ENCODE measurements around the gene MYOG. TPM values are rescaled to one million over a fixed set of nuclear protein-coding genes. Genes with fewer than 3 reads are reported as not detected.

The MYOG gene
- total and polyA plus RNA-seq, 2 of the 4 experiments (the other 2 are of a cell fraction) = not detected

GRCh38 chr1:203054184-203054583, 31.6 kb downstream of the MYOG start:
- Histone ChIP-seq H2AK5ac (ENCODE audit: low read depth, low read length) (no peak overlapping the region), H4K20me1 (ENCODE audit: insufficient read depth, low read length) (no peaks in the 10 kb centered on the region), H2BK15ac (ENCODE audit: low read depth, low read length) (no peak overlapping the region), H3K79me1 (ENCODE audit: low read depth in 1 of 2, low read length in 2 of 2) (no peaks in the 10 kb centered on the region), H3K4me2 (ENCODE audit: low read depth, low read length) (no peak overlapping the region), H3K4ac (ENCODE audit: low read depth, low read length) (no peak overlapping the region), H3K56ac (ENCODE audit: extremely low read depth, insufficient read depth, low read length) (no peak overlapping the region), H2BK5ac (ENCODE audit: low read depth, low read length, poor library complexity, severe bottlenecking) (no peak overlapping the region), H3K36me3 (ENCODE audit: control insufficient read depth, insufficient read depth, low read length) (peaks cover 19% of the 10 kb centered on the region), H3K27ac (ENCODE audit: insufficient read depth, low read length) (no peak overlapping the region), H4K5ac (ENCODE audit: low read depth, low read length) (no peak overlapping the region), H2AFZ (replicated peaks; ENCODE audit: low read length, poor library complexity) (no peak overlapping the region), H3K27me3 (ENCODE audit: control insufficient read depth, insufficient read depth, low read length) (peaks cover 3% of the 10 kb centered on the region; the same call in 1 of the 2 replicates), H4K8ac (ENCODE audit: low read depth in 2 of 2, low read length in 2 of 2) (no peak overlapping the region), H3K9ac (ENCODE audit: low read depth, low read length) (no peak overlapping the region), H3K4me1 (ENCODE audit: control insufficient read depth, insufficient read depth, low read length) (peaks cover 3% of the 10 kb centered on the region; the same call in 1 of the 2 replicates), H3K23ac (ENCODE audit: low read depth, low read length) (no peak overlapping the region), H3K18ac (ENCODE audit: low read depth, low read length) (no peak overlapping the region), H2BK20ac (ENCODE audit: low read depth, low read length) (no peak overlapping the region), H2AK9ac (replicated peaks; ENCODE audit: low read depth, low read length, poor library complexity) (no peak overlapping the region), H3K9me3 (ENCODE audit: control insufficient read depth, insufficient read depth, low read length) (no peaks in the 10 kb centered on the region), H4K91ac (ENCODE audit: insufficient read depth, low read depth, low read length) (no peak overlapping the region), H3K14ac (replicated peaks; ENCODE audit: low read depth, low read length) (no peak overlapping the region), H3K4me3 (ENCODE audit: insufficient read depth, low read depth, low read length) (no peak overlapping the region), H2BK120ac (ENCODE audit: low read depth, low read length) (no peak overlapping the region), H3K9me1 (ENCODE audit: insufficient read depth, low read length) (no peaks in the 10 kb centered on the region)
- no TSS peak for BruUV-seq (replicated peaks)
- no CpG with 5 or more reads among the region's 1 CpG for WGBS, 2 experiments (ENCODE audit: extremely low coverage in 2 of 2, insufficient read length in 1 of 2)
- intact Hi-C loops (cut with micrococcal nuclease) = no loop called here
- CTCF ChIA-PET = no interaction called here
- dilution Hi-C loops (cut with HindIII; ENCODE audit: low sequenced_read_pairs, unreplicated experiment) = no loop called here
- POLR2A ChIA-PET (ENCODE audit: unreplicated experiment) = no interaction called here
- TF ChIP-seq POLR2A (IDR thresholded peaks at IDR 0.05; ENCODE audit: low read depth, low read length) (no peak), FOS (IDR thresholded peaks at IDR 0.05; ENCODE audit: low read depth, low read length) (no peak), RAD21 (IDR thresholded peaks at IDR 0.05; ENCODE audit: low read length) (no peak), USF2 (IDR thresholded peaks at IDR 0.05; ENCODE audit: low read depth, low read length) (no peak)
- TF ChIP-seq, protein P1, sequence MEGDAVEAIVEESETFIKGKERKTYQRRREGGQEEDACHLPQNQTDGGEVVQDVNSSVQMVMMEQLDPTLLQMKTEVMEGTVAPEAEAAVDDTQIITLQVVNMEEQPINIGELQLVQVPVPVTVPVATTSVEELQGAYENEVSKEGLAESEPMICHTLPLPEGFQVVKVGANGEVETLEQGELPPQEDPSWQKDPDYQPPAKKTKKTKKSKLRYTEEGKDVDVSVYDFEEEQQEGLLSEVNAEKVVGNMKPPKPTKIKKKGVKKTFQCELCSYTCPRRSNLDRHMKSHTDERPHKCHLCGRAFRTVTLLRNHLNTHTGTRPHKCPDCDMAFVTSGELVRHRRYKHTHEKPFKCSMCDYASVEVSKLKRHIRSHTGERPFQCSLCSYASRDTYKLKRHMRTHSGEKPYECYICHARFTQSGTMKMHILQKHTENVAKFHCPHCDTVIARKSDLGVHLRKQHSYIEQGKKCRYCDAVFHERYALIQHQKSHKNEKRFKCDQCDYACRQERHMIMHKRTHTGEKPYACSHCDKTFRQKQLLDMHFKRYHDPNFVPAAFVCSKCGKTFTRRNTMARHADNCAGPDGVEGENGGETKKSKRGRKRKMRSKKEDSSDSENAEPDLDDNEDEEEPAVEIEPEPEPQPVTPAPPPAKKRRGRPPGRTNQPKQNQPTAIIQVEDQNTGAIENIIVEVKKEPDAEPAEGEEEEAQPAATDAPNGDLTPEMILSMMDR (conservative IDR thresholded peaks at IDR 0.05; ENCODE audit: low read depth, low read length) = no peak
- ATAC-seq (ENCODE audit: low read depth) (no peak), DNase-seq (no peak)
- in situ Hi-C loops (cut with MboI; ENCODE audit: low sequenced_read_pairs) = no loop called here

All from IMR-90 (cell line).